Fibroblast of mammary gland (primary cell): ENCODE results near the gene CASZ1.

ENCODE experiments used
- DNase-seq: peaks from one replicate; pipeline ENCODE4 v3.0.0-alpha.2; 2010; ENCODE audit warnings: low read depth
- H3K4me3 ChIP-seq: 2 replicates; pipeline ENCODE4 v1.5.1; 2011; ENCODE audit warnings: low read depth, mild to moderate bottlenecking, low read length, moderate library complexity; ENCODE audit not compliant: control insufficient read depth
- CTCF ChIP-seq: conservative IDR thresholded peaks from 2 replicates; pipeline ENCODE4 v1.5.1; 2011; ENCODE audit warnings: low read depth, low read length, inconsistent platforms; ENCODE audit not compliant: control insufficient read depth, insufficient read depth

Gene CASZ1

DNA sequence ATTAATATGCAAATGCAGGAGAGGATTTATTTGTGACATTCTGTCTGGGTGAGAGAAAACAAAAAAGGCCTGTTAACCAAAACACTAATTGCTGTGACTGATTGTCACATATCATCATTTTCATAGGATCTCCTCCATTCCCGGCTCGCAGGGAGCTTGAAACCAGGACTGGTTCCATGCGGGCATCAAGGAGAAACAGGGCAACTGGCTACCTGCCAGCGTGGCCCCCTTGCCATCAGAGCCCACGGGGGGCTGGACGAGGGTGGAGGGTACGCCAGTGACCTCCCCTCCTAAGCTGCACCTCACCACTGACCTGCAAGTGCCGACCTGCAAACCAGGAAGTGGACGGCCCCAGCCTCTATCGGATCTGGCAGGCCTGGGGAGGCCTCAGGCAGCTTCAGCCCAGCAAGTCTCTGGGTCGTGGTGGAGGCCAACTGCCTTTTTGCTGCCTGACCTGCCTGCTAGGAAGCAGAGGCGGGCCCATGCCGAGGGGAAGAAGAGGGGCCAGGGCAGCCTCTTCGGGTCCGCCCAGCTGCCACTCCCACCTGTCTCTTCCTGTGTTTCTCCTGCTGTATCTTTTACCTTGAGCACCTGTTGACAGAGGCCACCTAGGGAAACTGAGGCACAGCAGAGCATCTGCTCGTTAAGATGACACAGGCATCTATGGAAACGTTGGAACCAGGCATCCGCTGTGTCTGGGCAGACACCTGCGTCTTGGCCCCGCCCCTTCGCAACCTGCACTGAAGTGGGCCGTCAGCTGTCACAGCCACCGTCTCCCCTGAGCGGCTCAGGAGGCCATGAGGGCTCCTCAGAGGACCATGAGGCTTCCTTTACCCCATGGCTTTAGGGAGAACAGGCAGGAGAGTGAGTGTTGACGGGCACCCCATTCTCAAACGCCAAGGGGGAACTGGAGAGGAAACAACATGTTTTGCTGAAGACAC lies 74.8 kb downstream of the CASZ1 start:
- H3K4me3 ChIP-seq: no peak overlapping the region
- TF ChIP-seq CTCF: no peak
- no peak for DNase-seq

DNA sequence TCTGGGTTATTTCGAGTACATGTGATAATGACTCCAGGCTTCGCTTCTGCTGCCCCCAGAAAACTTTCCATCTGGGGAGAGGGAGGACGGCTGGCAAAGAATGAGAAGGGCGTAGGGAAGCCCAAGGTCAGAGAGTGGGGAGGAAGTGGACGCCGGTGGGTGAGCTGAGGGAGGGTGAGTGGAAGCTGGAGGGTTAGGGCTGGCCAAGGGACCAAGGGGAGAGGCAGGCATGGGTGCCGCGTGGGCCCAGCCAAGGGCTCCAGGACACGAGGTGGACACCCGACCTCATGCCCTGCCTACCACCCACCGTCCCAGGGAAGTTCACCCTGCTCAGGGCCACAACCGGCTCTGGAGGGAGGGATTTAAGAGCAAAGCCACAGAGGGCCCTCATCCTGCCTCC lies 75.8 kb downstream of the CASZ1 start:
- TF ChIP-seq CTCF: no peak
- no peak for DNase-seq
- no peak overlapping the region for H3K4me3 ChIP-seq

DNA sequence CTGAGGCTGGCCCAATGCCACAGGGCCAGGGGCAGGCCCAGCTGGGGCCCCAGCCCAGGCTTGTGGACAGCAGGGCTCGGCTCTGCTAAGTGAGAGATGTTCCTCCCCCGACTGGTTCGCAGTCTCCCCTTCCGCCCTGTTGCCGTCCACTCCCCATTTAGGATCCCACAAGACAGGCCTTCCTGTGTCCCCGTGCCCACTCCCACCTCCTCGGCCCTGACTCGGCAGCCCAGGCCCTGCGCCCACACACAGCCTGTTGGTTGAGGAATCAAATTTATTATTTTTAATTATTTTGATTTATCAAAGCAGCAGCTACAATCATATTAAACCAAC lies 78.4 kb downstream of the CASZ1 start:
- no peak overlapping the region for H3K4me3 ChIP-seq
- no peak for DNase-seq
- TF ChIP-seq CTCF: no peak

DNA sequence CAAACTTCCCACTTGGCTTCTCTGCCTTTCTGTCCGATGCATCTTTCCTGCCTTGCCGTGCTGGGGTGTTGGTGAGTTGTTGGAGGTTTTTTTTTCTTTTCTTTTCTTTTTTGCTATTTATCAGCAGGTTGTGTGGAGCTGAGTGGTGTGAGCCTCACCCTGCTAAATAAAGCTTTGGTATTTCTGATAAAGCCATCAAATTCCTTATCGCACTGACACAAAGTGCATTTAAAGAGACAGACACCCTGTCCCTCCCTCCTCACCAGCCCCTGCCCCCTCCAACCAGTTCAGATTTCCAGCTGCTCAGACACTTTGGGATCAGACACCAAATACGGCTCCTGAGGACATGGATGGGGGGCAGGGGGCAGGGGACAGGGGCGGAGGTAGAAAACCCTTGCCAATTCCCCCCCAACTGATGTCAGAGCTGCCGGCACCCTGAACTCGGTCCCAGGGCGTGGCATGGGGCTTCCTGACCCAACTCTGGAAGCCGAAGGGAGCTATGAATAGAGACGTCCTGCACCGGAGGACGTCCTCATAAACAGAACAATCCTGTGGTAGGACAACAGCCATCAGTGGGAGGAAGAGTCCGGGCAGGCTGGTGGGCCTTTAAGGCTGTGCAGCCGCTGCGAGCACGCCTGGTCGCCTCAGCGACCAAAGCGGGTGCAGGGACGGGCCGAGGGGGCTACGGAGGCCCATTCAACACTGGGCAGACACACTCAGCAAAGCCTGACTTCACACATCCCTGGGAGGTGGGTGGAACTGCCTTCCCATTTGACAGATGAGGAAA lies 79.0 kb downstream of the CASZ1 start:
- DNase-seq: no peak
- no peak overlapping the region for H3K4me3 ChIP-seq
- no peak for TF ChIP-seq CTCF

DNA sequence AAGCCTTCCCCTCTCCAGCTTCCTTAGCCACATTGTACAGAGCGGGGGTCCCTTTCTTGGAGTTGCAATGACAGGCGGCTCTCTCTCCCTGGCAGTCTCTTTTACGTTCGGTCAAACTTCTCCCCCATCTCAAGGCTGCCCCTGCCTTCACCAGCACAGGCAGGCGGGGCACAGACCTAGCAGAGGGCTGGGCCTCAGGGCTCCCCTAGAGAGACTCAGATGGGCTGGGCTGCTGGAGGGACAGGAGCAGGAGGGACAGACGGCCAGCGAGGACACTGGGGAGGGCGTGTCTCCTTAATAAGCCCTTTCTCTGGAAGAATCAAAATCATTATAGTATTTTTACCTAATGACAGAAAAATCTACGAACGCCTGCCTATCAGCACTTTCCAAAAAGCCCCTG lies 79.6 kb downstream of the CASZ1 start:
- TF ChIP-seq CTCF: no peak
- DNase-seq: no peak
- H3K4me3 ChIP-seq: no peak overlapping the region

- H3K4me3 ChIP-seq: no peak overlapping the region
- DNase-seq: no peak
- no peak for TF ChIP-seq CTCF
These were observed 81.9 kb downstream of the CASZ1 start for GRCh38 chr1:10714337-10715114.
